ENCODE measurements around the gene CDC73. TPM values are rescaled to one million over a fixed set of nuclear protein-coding genes. Genes with fewer than 3 reads are reported as not detected.

CDC73 gene
- total and polyA plus RNA-seq, 10 of the 15 experiments (the other 5 are each of a cell fraction or from before 2014, with no cell fraction given), result 10.6 to 43.4 (median 21.7) TPM

DNA sequence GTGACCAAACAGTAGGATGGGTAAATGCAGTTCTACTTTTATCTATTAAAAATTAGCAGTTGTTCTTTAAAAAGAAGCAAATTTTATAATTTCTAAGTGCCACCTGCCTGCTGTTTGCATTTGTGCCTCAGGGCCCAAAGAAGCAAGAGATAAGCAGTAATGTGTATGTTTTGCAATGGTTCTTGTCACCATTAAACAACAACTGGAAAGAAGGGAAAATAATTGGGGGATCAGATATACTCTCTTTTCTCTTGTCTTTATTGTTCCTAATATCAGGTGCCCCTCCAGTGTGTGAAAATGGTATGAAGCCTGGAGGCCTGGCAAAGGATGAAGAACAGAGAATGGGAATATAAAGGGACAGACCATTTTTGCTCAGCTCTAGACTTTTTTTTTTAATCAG is 55.0 kb downstream of the CDC73 start (continued):
- TF ChIP-seq, protein P1, sequence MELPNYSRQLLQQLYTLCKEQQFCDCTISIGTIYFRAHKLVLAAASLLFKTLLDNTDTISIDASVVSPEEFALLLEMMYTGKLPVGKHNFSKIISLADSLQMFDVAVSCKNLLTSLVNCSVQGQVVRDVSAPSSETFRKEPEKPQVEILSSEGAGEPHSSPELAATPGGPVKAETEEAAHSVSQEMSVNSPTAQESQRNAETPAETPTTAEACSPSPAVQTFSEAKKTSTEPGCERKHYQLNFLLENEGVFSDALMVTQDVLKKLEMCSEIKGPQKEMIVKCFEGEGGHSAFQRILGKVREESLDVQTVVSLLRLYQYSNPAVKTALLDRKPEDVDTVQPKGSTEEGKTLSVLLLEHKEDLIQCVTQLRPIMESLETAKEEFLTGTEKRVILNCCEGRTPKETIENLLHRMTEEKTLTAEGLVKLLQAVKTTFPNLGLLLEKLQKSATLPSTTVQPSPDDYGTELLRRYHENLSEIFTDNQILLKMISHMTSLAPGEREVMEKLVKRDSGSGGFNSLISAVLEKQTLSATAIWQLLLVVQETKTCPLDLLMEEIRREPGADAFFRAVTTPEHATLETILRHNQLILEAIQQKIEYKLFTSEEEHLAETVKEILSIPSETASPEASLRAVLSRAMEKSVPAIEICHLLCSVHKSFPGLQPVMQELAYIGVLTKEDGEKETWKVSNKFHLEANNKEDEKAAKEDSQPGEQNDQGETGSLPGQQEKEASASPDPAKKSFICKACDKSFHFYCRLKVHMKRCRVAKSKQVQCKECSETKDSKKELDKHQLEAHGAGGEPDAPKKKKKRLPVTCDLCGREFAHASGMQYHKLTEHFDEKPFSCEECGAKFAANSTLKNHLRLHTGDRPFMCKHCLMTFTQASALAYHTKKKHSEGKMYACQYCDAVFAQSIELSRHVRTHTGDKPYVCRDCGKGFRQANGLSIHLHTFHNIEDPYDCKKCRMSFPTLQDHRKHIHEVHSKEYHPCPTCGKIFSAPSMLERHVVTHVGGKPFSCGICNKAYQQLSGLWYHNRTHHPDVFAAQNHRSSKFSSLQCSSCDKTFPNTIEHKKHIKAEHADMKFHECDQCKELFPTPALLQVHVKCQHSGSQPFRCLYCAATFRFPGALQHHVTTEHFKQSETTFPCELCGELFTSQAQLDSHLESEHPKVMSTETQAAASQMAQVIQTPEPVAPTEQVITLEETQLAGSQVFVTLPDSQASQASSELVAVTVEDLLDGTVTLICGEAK (IDR thresholded peaks at IDR 0.05; ENCODE audit: borderline replicate concordance), result no peak

DNA sequence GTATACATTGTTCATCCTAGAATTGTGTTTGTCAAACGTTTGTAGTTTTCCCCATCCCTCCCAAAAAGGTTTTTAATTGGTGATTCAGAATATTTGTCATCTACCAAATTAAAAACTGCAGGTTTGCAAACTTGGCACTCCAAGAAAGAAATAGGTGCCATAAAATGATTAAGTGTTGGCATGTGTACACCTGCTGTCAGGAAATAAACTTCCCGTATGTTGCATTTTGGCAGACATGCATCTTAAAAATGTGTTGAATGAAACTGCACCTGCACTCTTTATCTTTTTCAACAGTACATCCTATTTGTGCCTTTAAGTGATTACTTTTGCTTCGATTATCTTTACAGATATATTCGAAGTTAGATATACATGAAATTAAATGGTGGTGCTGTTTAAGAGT is 57.3 kb downstream of the CDC73 start:
- ChIA-PET SMC1A (ENCODE audit: uncharacterized antibody, unreplicated experiment) (no interaction called here), CTCF (interaction anchor here (1.0 kb wide), 1 partner anchor 15 kb away, joined by 4 read pairs; no protein-coding TSS in a partner anchor), POLR2A (no interaction called here), RAD21 (ENCODE audit: unreplicated experiment) (no interaction called here)
- FAIRE-seq (no peak), ATAC-seq (no peak), DNase-seq (ENCODE audit: low read depth, low spot score) (no peak)
- no peaks in the 10 kb centered on the region for H3K36me3 ChIP-seq (ENCODE audit: control insufficient read depth in 2 of 2, insufficient read depth in 2 of 2, low read length in 1 of 2)
- no TSS peak for BruUV-seq (replicated peaks)
- in situ Hi-C loops (cut with MboI) (no loop called here), intact Hi-C loops (cut with micrococcal nuclease; ENCODE audit: unreplicated experiment) (no loop called here)
- peaks cover 5% of the 10 kb centered on the region for H3K79me2 ChIP-seq (ENCODE audit: control insufficient read depth, insufficient read depth, low read length)
- WGBS (ENCODE audit: insufficient coverage, insufficient replicate concordance, low lambda C conversion rate, missing lambda C conversion rate), result 62% methylated on average over 4 of the region's 4 CpGs
- no peak overlapping the region for H3K4me2 ChIP-seq (ENCODE audit: control insufficient read depth, insufficient read depth)
- H3K9ac ChIP-seq (ENCODE audit: control insufficient read depth, insufficient read depth, low read length), result no peak overlapping the region
- H2AFZ ChIP-seq (ENCODE audit: control insufficient read depth, low read depth, low read length), result no peak overlapping the region
- H3K4me3 ChIP-seq, result no peak overlapping the region
- H3K4me1 ChIP-seq (ENCODE audit: control insufficient read depth, insufficient read depth, low read length), result no peaks in the 10 kb centered on the region
- no peaks in the 10 kb centered on the region for H3K27me3 ChIP-seq (replicated peaks in 1 of 2; ENCODE audit: control insufficient read depth in 2 of 2, insufficient read depth in 2 of 2, low read length in 1 of 2)
- no peaks in the 10 kb centered on the region for H3K9me3 ChIP-seq (replicated peaks; ENCODE audit: control insufficient read depth, insufficient read depth, low read length)
- no peaks in the 10 kb centered on the region; the same call in 1 of the 2 replicates for H4K20me1 ChIP-seq (ENCODE audit: control insufficient read depth, insufficient read depth)
- no peak overlapping the region for H3K27ac ChIP-seq (ENCODE audit: control insufficient read depth, insufficient read depth)
- TF ChIP-seq MEF2A (IDR thresholded peaks at IDR 0.05; ENCODE audit: insufficient read depth, low read depth, low read length) (no peak), SMAD1 (IDR thresholded peaks at IDR 0.05; ENCODE audit: low read depth, partially characterized antibody) (no peak), TAF1 (IDR thresholded peaks at IDR 0.05; ENCODE audit: borderline replicate concordance, low read depth, low read length) (no peak), KDM1A (IDR thresholded peaks at IDR 0.05; ENCODE audit: borderline replicate concordance) (no peak), JUNB (IDR thresholded peaks at IDR 0.05) (no peak), KLF5 (IDR thresholded peaks at IDR 0.05; ENCODE audit: partially characterized antibody) (no peak), MYC (IDR thresholded peaks at IDR 0.05; ENCODE audit: insufficient read depth, insufficient read length, insufficient replicate concordance, low read length, severe bottlenecking) (no peak), ETV6 (conservative IDR thresholded peaks at IDR 0.05 in 1 of 2, IDR thresholded peaks at IDR 0.05 in 1 of 2; ENCODE audit: borderline replicate concordance in 1 of 2, low read depth in 1 of 2) (no peak), DPF2 (IDR thresholded peaks at IDR 0.05) (no peak), ZBED1 (IDR thresholded peaks at IDR 0.05; ENCODE audit: borderline replicate concordance) (no peak), SMARCA5 (IDR thresholded peaks at IDR 0.05) (no peak), BMI1 (IDR thresholded peaks at IDR 0.05; ENCODE audit: borderline replicate concordance) (no peak)
- TF ChIP-seq, protein P2, sequence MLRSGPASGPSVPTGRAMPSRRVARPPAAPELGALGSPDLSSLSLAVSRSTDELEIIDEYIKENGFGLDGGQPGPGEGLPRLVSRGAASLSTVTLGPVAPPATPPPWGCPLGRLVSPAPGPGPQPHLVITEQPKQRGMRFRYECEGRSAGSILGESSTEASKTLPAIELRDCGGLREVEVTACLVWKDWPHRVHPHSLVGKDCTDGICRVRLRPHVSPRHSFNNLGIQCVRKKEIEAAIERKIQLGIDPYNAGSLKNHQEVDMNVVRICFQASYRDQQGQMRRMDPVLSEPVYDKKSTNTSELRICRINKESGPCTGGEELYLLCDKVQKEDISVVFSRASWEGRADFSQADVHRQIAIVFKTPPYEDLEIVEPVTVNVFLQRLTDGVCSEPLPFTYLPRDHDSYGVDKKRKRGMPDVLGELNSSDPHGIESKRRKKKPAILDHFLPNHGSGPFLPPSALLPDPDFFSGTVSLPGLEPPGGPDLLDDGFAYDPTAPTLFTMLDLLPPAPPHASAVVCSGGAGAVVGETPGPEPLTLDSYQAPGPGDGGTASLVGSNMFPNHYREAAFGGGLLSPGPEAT (IDR thresholded peaks at IDR 0.05; ENCODE audit: low read depth), result no peak
- TF ChIP-seq, protein P3, sequence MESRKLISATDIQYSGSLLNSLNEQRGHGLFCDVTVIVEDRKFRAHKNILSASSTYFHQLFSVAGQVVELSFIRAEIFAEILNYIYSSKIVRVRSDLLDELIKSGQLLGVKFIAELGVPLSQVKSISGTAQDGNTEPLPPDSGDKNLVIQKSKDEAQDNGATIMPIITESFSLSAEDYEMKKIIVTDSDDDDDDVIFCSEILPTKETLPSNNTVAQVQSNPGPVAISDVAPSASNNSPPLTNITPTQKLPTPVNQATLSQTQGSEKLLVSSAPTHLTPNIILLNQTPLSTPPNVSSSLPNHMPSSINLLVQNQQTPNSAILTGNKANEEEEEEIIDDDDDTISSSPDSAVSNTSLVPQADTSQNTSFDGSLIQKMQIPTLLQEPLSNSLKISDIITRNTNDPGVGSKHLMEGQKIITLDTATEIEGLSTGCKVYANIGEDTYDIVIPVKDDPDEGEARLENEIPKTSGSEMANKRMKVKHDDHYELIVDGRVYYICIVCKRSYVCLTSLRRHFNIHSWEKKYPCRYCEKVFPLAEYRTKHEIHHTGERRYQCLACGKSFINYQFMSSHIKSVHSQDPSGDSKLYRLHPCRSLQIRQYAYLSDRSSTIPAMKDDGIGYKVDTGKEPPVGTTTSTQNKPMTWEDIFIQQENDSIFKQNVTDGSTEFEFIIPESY (IDR thresholded peaks at IDR 0.05), result no peak
